HK-2 (cell line): ENCODE data around the gene CCDC138.

Experiments used
- DNase-seq: peaks from one replicate; pipeline ENCODE4 v3.0.0-alpha.2; 2018; ENCODE audit not compliant: unreplicated experiment

The CCDC138 gene

DNA sequence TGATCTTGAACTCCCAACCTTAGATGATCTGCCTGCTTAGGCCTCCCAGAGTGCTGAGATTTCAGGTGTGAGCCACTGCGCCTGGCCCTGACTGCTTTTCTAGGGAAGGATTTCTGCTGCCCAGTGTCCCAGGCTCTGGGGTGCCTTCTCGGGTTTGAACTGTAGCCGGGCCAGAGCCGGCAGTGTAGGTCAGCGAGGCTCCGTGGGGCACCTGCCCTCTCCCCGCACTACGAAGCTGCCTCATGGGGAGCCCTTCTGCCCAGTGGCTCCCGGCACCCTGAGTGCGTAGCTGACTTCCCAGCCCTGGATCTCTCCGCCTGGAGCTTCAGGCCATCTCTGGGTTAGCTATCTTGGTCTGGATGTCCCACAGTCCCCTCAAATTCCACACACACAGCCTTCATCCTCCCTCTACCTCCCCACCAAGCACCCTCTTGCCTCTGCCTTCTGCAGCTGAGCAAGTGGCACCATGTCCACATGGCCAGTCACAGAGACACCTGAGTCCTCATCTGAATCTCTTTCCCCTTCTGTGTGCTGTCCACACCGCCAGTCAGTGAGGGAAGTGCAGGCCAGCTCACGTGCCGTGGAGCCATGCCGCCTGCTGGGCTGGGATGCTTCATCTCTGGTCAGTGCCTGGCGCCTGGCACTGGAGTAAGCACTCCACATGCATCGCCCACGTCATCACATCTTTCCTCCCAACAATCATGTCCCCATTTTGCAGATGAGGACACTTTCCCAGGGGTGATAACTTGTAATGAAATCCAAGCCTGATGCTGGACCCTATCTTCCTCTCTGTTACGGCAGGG, 133.2 kb downstream of the CCDC138 start:
- no peak for DNase-seq

DNA sequence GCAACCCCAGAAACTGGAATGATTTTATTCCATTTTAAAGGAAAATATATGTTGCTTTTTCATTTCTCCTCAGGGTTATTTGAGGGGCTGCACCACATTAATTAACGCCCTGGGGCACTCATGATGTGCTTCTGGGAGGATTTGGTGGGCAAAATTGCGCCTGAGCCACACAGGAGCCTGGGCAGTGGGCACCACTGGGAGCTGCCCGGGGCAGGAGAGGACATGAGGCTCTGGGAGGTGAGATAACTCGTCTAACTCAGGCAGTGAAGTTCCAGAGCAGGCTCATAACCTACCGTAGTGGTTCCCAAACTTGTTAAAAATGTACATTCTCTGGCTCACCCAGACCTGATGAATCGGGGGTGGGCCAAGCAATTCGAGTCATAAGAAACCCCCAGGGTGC, 134.1 kb downstream of the CCDC138 start:
- no peak for DNase-seq

DNA sequence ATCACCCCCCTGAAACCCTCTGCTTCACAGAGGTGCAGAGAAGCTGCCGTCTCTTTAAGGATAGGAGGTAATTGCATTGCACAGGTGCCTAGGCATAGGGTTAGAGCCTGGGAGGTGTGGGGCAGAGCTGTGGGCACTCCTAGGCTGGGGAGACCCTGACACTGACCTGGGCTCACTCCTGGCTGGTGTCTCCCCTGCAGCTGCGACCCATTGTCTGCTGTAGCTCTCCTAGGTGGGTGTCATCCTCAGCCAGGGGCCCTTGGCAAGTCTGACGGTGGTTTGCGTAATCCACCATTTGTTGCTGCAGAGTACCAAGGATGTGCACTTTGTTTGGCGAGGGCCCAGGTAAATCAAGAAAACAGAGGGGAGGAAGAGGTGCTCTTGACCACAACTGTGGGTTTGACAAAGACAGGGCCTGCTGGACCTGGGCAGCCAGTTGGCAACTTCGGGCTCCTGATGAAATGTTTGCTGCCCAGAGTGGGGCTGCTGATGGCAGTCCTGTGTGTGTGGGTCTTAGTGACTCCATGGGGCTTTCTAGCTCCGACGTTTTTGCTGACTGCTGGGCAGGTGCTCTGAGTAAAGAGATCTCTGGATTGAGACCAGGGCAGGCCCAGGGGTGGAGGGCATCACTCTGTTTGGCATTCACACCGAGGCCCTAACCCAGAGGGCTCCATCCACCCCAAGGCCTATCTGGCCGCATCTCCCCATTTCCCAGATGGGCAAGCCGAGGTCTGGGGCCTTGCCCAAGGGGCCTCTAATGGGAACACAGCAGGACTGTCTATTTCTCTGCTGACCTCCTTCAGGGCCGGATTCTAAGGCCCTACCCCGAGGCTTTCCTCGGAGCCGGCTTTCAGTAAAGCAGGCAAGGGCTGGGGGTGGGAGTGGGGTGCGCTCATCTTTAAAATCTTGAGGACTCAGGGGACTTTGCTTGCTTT, 134.8 kb downstream of the CCDC138 start:
- no peak for DNase-seq

DNA sequence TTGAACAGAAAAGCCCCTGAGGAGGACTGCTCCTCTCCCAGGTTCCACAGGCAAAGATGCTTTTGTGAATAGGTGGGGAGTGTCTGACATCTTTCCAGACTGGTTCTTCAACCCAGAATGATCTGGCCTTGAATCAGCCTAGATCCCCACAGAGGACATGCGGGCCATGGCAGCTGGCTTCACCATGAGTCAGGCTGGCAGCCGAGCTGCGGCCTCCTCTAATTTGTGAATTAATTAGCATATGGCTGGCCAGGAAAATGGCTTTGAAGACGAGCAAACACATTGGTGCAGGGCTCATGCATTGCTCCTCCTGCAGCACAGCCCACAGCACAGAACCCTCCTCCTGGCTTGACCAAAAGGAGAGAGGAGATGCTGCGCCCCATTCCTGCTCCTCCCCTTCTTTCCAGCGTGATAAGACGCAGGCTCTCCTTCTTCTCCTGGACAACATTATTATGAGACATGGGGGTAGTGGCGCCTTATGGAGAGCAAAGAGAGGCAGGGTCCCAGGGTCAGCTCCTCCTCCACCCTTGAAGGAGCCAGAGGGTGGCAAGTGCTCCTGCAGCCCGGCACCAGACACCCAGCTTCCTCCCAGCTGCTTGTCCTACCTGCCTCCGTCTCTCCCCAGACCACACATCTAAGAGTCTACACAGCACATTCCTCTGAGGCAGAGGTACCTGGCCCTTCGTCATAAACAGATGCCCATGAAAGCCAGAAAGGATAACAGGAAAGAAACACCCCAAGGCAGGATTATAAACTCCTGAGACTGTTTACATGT, 135.8 kb downstream of the CCDC138 start:
- no peak for DNase-seq

DNA sequence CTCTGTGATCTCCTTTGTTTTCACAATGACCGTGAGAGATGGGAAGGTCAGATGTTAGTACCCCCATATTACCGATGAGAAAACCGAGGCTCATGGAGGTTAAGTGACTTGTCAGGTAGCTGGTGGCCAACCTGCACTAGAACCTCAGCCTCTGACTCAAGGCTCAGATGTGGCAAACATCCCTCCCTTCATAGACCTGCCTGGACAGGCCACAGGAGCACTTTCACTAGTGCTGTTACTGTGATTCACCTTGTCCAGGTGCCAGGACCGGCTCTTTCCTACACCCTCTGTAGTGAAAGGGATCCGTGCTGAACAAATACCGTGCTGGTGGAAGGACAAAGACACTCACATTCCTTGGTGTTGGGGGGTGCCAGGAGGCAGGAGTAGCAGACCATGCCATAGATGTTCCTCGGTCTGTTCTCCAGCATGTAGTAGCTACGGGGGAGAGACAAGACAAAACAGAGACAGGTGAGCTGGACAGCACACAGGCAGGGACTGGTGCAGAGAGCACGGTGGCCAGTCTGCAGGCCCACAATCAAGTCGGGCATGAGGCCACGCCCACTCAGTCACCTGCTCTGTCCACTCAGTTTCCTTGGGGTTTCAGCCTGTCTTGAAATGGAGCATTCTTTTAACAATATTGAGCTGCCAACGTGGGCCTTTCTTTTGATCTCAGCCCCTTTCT, 136.6 kb downstream of the CCDC138 start:
- DNase-seq: no peak

DNA sequence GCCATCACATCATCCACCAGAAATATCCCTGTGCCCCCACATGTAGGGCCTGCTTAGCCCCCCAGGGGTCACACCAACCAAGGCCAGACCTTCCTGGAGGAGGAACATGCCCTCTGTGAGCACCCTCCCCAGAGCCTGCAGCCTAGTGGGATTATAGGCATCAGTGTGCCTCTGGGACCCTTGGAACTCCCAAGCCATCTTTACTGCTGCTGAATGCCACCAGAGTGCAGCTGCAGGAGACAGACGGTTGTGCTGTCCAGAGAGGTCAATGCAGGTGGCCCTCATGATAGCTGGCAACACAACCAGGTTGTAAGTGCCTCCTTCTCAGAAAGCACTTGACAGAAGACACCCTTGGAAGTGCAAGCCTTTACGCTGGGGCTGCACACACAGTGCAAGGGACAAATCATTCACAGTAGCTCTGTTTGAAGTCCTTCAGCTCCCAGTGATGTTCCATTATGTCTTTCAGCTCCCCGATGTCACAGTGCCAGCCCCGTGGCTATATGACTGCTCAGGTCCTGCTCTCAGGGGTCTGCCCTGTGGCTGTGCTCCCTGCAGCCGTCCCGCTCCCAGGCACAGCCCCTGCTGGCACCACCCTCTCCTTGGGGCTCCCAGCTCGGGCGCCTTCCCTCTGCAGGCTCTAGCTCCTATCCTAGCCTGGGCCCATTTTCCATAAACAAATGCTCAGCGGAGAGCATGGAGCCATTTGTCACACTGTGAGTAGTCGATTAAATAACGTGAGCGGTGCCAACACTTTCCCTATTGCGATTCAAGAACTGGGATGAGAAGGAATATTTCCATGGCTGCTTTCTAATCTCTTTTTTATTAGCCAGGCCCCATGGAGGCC, 137.4 kb downstream of the CCDC138 start:
- no peak for DNase-seq

DNA sequence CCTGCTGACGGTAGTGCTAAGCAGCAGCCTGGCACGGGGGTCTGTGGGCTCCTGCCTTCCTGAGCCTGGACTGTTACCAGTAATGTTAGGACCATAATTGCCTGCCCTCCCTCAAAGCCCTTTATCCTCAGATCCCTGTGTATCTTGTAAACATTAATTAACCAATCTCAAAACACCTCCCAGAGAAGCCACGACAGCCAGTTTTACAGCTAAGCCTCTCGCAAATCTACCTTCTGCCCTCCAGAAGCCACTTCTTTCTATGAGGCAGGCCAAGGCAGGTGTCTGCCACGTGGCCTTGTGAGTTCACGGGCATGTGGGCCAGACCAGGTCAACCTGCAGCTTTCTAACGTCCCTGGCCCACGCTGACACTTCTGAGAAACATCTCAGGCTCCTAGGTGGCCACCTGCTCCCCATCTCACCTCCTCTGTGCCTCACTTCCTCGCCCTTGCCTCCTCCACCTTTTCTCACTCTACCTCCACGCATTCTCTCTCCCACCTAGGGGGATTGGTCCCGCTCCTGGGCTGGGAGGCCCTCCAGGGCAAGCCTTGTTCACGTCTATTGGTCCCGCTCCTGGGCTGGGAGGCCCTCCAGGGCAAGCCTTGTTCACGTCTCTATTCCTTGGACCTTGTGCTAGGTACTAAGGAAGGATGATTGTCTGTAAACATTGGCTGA, 138.1 kb downstream of the CCDC138 start:
- no peak for DNase-seq

DNA sequence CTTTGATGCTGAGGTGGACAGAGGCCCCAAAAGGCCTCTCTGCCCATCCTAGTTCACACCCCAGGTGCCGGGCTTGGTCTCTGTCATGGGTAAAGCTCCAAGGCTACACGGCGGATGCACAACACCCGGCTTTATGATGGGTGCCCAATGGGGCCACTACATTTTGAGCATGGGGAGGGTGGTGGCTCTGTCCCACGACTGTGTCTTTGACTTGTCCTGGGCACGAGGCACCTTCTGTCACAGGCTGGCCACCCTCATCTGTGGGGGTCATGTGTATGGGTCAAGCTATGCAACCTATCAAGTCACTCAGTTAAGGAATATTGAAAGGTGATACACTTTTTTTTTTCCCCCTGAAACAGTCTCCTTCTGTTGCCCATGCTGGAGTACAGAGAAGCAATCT, 138.7 kb downstream of the CCDC138 start:
- DNase-seq: no peak

DNA sequence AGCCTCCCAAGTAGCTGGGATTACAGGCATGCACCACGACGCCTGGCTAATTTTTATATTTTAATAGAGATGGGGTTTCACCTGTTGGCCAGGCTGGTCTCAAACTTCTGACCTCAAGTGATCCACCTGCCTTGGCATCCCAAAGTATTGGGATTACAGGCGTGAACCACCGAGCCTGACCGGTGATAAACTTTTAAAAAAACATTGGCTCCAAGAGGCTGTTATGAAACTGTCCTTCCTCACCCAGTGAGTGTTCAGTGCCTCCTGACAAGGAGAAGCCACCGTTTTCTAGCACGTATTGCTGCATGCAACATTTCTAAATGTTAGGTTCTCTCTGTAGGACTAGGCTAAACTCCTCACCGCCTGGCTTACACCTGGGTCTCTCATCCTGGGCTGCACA, 139.2 kb downstream of the CCDC138 start:
- DNase-seq: no peak
